Superior temporal gyrus (tissue), 1 donor: ENCODE results near the gene FEM1C.

Experiments used
- DNase-seq: peaks from one replicate; pipeline ENCODE4 v3.0.0-alpha.2; 2016; ENCODE audit errors: extremely low spot score

FEM1C gene

DNA sequence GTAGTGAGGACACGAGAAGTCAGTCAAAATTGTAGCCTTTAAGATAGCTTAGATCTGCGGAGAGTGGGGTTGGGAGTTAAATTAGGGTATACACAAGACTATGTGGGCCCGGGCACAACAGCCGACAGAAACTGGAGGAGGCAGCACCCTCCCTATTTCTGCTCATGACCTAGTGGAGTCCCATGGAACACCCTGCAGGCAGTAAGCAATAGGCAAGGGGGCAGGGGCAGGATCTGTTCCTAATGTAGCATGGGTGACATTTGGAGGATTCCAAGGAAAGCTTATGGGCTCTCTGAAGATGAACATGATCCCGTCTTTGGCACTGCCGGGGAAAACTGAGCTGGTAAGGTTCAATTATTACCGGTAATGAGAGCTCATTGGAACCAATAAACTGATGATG, 67.0 kb downstream of the FEM1C start:
- no peak for DNase-seq

DNA sequence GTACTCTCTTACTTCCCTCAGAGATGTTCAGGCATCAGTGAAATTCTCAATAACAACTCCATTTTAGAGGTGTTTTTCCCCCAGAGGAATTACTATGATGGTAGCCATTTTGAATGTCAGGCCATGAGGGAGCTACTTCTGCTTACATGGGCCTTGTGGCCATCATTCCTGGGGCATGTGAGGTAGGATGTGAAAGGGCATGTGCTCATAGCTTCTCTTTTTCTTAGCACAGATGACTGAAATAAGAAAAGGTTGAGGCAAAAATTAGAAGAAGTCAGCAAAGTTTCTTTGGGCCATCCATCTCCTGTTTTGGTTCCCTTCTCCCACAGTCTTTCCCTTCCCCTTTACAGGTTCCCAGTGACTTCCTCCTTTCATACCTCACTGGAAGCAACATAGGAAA, 68.8 kb downstream of the FEM1C start:
- DNase-seq: no peak

DNA sequence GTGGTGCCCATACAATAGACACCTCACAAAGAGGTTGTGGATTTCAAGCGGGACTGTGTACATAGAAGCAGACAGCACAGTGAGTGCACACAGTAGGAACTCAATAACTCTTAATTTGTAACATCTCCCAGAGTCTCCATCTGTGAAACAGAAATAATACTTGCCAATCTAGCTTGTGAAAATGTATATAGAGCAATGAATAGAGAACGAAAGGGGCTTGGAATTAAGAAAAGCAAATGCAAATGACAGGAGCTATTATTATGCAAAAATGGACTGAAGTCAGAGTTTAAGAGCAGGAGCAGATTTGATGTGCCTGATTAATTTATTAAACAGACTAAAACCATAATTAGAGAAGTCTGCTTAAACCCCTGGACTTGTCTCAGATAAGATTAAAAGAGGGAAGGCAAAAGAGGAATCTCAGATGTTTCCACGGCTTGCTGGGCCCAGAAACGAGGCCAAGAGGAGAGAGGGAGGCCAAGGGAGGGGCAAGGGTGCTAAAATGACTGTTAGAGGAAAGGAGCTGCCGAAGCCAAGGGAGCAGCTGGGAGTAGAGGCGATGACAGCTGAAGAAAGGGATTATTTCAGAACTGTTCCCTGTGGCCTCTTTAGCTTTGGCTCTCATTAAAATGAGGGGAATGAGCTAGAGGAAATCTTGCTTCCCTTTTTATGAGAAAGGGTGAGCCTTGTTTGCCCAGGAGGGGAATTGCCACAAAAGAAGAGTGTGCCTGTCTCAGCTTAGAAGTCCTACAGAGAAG, 72.1 kb downstream of the FEM1C start:
- DNase-seq: no peak

DNA sequence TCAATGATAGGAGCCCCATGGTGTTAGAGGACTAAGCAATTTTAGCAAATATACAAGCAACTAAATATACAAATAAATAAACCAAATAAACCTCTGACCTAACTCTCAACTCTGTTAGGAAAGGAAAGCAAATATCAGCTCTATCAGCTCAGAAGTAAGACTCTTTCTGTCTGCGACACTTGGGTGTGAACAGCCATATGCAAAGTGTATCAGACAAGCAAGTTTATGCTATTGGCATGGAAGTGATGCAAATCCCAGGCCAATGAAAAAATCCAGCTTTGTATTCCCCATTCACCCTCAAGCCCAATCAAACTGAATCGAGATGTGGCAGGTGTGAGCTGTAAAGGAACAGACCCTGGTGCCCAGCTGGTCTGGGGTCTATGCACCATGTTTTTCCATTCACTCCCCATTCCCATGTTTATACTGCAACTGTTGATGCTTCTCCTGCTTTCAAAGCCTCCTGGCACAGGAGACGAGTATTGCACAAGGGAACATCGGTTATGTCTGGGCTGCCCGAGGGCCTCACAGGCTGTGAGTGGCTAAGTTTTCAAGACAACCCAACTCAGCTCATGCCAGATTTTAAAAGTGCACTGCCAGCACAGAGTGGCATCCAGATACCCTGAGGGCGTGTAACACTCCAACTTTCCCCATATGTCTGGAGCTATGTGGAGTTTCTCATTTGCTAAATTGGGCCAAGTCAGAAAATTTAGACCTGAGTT, 73.1 kb downstream of the FEM1C start:
- DNase-seq: no peak

DNA sequence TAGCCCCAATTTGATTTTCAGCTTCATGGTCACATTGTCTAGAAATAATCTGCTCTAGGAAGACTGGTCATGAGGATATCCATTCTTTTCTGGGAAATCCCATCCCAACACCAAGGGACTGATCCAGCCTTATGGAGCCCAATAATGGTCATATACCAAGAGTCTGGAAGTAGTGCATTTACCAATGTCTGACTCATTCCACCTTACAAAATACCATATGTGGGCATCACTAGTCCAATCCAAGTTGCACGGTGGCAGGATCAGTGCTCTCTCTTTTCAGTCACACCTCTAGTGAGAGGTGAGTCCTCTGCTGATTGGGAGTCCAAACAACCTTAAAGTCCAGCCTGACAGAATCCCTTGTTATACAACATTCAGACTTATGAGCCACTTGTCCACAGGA, 73.7 kb downstream of the FEM1C start:
- DNase-seq: no peak
